HG03064 (cell line): ENCODE data around the gene GARIN5A.

ENCODE experiments used
- ATAC-seq: cut with Tn5 transposase; IDR thresholded peaks from one replicate; pipeline ENCODE4 v1.9.1; 2021; ENCODE audit warnings: low read depth; ENCODE audit not compliant: unreplicated experiment

The GARIN5A gene

DNA sequence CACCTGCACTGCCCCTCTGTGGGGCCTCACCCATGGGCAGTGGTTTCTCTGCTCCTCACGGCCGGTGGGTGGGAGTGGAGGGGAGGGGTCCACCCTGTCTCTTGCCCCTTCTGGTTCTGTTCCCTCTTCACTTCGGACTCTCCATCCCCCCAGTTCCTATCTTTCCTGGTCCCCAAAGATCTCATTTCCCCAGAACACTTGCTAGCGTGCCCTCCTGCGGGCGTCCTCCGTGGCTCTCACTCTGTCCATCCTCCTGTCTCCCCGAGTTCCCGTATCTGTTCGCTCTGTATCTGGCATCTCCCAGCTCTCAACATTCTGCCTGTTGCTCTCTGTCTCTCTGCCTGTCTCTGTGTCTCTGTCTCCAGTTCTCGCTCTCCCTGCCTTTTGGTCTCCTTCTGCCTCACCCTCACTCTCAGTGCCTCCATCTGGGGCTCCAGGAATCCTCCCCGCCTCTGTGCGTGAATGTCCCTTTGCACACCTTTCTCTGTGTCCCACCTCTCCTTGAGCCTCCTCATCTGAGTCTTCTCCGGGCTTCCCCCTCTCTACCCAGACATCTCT, 57.5 kb downstream of the GARIN5A start:
- no peak for ATAC-seq

DNA sequence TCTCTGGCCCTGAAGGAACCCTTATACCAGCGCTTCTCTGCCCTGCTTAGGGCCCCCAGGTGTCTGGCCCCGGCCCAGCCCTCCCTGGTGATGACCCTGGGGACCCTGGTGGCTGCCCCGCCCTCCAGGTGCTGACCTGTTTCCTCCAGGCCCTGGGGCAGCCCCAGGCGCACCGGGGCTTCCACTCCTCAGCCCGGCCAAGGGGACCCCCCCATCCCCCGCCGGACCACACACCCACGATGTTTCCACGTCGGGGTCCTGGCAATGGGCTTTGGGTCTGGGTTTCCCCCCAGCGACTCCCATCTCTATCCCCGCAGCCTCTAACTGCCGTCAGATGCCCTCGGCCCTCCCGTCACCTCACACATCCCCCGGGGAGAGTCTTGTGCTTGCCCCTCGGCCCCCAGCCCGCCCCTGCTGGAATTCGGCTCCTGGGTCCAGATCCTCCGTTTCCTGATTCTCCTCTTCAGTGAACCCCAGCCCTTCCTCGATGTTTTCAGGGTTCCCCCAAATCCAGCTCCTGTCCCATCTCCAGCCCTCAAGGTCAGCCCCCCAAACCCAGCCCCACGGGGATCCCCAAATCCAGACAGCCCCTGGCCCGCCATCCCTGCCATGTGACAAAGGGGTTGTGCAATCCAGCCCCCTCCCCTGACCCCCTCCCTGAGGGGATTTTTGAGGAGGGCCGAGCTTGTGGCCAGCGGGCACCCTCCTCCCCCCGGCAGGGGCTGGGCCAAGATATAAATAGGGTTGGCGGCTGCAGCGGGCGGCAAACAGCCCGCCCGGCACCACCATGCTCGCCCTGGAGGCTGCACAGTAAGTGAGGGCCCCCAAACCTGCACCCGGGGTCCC, 58.2 kb downstream of the GARIN5A start, which contains the start of gene SPIB:
SPIB (plus strand) TSS at position 763 of the 846 bp plus-strand sequence; CDS start at position 788, 25 bp downstream.
- no peak for ATAC-seq

DNA sequence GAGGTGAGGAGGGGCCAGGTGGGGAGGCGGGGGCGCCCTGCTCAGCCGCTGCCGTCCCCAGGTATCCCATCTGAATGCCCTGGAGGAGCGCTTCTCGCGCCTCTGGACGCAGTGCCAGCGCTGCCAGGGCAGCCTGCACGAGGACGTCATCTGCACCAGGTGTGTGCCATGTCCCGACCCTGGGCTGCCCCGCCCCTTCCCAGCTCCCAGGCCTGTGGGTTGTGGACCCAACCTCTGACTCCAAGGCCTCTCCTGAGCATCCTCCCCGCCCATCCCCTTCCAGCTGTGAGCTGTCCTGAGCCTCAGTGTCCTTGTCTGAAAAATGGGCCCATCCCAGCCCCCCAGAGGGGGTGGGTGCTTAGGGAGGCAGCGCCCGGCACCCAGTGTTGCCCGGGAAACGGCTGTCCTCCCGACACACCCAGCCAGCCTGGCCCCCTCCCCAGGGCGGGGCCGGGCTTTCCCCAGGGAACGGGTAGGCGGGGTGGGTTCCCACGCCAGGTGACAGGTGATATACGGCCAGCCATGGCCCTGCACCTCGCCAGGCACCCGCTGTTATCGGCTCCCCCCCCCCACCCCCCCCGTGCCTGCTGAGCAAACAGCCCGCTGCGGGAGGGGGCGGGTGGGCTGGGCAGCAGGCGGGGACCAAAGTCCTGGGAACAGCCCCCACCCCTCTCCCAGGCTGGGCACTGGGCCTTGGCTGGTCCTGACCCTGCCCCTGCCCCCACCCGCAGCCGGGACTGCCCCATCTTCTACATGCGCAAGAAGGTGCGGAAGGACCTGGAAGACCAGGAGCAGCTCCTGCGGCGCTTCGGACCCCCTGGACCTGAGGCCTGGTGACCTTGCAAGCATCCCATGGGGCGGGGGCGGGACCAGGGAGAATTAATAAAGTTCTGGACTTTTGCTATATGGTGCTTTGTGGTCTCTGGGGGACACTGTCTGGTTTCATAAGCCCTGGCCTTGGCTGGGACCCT, 59.3 kb downstream of the GARIN5A start:
- ATAC-seq: no peak
